K562 (cell line): ENCODE data around the gene CCND3. TPM values are rescaled to one million over a fixed set of nuclear protein-coding genes. Genes with fewer than 3 reads are reported as not detected.

ENCODE experiments used
- ATAC-seq: fragments of 200-7000 bp; cut with Tn5 transposase; 3 replicates; pipeline ENCODE4 v1.9.1; 2020; ENCODE audit warnings: moderate library complexity
- BruUV-seq: library from RNA; stranded (reverse); fragments of 400-500 nt; replicated peaks from 2 replicates; lab custom pipeline; 2021; lab: Mats Ljungman, UMichigan
- CTCF ChIA-PET: fragments of 300-600 bp; formaldehyde crosslinking; extraction: SDS; loops from one replicate; lab custom pipeline; 2021; ENCODE audit warnings: low intra/inter-chr PET ratio; lab: Yijun Ruan, JAX
- POLR2A ChIA-PET: fragments of 300-600, 350-650 bp; sonication (Branson Sonifier 250); formaldehyde crosslinking; extraction: SDS; loops from one replicate; lab custom pipeline; 2021; ENCODE audit warnings: antibody characterized with exemption, inconsistent platforms; lab: Yijun Ruan, JAX
- DNase-seq, 4 experiments: peaks; one replicate each; pipeline versions ENCODE4 v3.0.0 to v3.0.0-alpha.2; 2011 to 2018; ENCODE audit warnings: low spot score in 3 of 4, mixed read lengths in 3 of 4; ENCODE audit errors: extremely low read depth in 1 of 4
- FAIRE-seq: peaks from 2 replicates; lab custom pipeline; 2011; peaks lifted over from hg19 to GRCh38; lab: Jason Lieb, UNC
- H2AFZ ChIP-seq: 2 replicates; pipeline ENCODE4 v1.6.0; 2011; ENCODE audit warnings: low read depth, low read length, control low read depth, inconsistent platforms
- H3K27ac ChIP-seq: fragments of 200-600 bp; 3 replicates; pipeline ENCODE4 v1.8.0; 2011; ENCODE audit warnings: low read depth, mild to moderate bottlenecking, control low read depth, inconsistent platforms, low read length, moderate library complexity, mixed read lengths; ENCODE audit errors: extremely low read depth
- H3K27me3 ChIP-seq, 2 experiments: fragments of 300-600 bp in 1 of 2; 2 replicates in 1 of 2; 3 replicates in 1 of 2; pipeline versions ENCODE4 v1.6.0 to v1.8.0; 2011; ENCODE audit warnings: inconsistent platforms in 2 of 2, low read length in 2 of 2, mild to moderate bottlenecking in 1 of 2, mixed read lengths in 1 of 2, moderate library complexity in 1 of 2; ENCODE audit not compliant: control insufficient read depth in 2 of 2, insufficient read depth in 2 of 2
- H3K36me3 ChIP-seq: fragments of 300-600 bp; 3 replicates; pipeline ENCODE4 v1.8.0; 2011; ENCODE audit warnings: mild to moderate bottlenecking, low read length, inconsistent platforms; ENCODE audit not compliant: control insufficient read depth, insufficient read depth
- H3K4me1 ChIP-seq, 2 experiments: fragments of 200-600 bp in 1 of 2; replicated peaks in 1 of 2; 2 replicates in 1 of 2; 3 replicates in 1 of 2; pipeline versions ENCODE4 v1.5.1 to v1.8.0; 2011; ENCODE audit warnings: inconsistent platforms in 2 of 2, low read length in 2 of 2, mild to moderate bottlenecking in 1 of 2, mixed read lengths in 1 of 2, moderate library complexity in 1 of 2; ENCODE audit not compliant: control insufficient read depth in 2 of 2, insufficient read depth in 2 of 2
- H3K4me2 ChIP-seq: 2 replicates; pipeline ENCODE4 v1.6.1; 2011; ENCODE audit warnings: low read length, control low read depth, inconsistent platforms, mixed read lengths; ENCODE audit not compliant: insufficient read depth
- H3K4me3 ChIP-seq: fragments of 200-600 bp; sonication (generic), shearing (Covaris generic); 2 replicates; pipeline ENCODE4 v1.5.1; 2016; ENCODE audit warnings: control low read depth, inconsistent platforms
- H3K79me2 ChIP-seq: fragments of 200-600 bp; 3 replicates; pipeline ENCODE4 v1.8.0; 2011; ENCODE audit warnings: low read length, inconsistent platforms; ENCODE audit not compliant: control insufficient read depth, insufficient read depth
- H3K9ac ChIP-seq, 2 experiments: 2 replicates each; pipeline versions ENCODE4 v1.6.0 to v1.6.1; 2011; ENCODE audit warnings: low read depth in 2 of 2, low read length in 2 of 2, control low read depth in 1 of 2, inconsistent platforms in 1 of 2, mild to moderate bottlenecking in 1 of 2, mixed read lengths in 1 of 2; ENCODE audit not compliant: insufficient read depth in 1 of 2
- H3K9me1 ChIP-seq: one replicate; pipeline ENCODE4 v1.6.0; 2011; ENCODE audit warnings: inconsistent platforms, mild to moderate bottlenecking, low read length, moderate library complexity; ENCODE audit not compliant: control insufficient read depth, insufficient read depth
- H3K9me3 ChIP-seq: replicated peaks from 2 replicates; pipeline ENCODE4 v1.5.1; 2011; ENCODE audit warnings: low read depth, low read length, inconsistent platforms; ENCODE audit not compliant: control insufficient read depth, insufficient read depth
- H4K20me1 ChIP-seq: replicated peaks from 2 replicates; pipeline ENCODE4 v1.6.1; 2011; ENCODE audit warnings: low read length, inconsistent platforms, mixed read lengths; ENCODE audit not compliant: control insufficient read depth, insufficient read depth
- CEBPB ChIP-seq: fragments of 450-650 bp; IDR thresholded peaks from 2 replicates; pipeline ENCODE4 v1.6.1; 2016; ENCODE audit warnings: missing genetic modification characterization, missing compliant biosample characterization
- CLOCK ChIP-seq: fragments of 250-450 bp; sonication (Bioruptor Pico); IDR thresholded peaks from 2 replicates; pipeline ENCODE4 v1.4.0; 2020; ENCODE audit warnings: mild to moderate bottlenecking, moderate library complexity, borderline replicate concordance
- CREB5 ChIP-seq: fragments of 250-450 bp; sonication (Bioruptor Pico); IDR thresholded peaks from 2 replicates; pipeline ENCODE4 v1.5.0; 2020; ENCODE audit warnings: mild to moderate bottlenecking
- ERF ChIP-seq: fragments of 450-650 bp; formaldehyde crosslinking; IDR thresholded peaks from 2 replicates; pipeline ENCODE4 v1.4.0; 2020; ENCODE audit warnings: mild to moderate bottlenecking, mixed read lengths
- HDAC2 ChIP-seq: fragments of 450-650 bp; IDR thresholded peaks from 2 replicates; pipeline ENCODE4 v1.6.1; 2016; ENCODE audit warnings: mild to moderate bottlenecking
- KAT2B ChIP-seq: IDR thresholded peaks from one replicate; pipeline ENCODE4 v1.6.1; 2012; ENCODE audit warnings: low read depth, mild to moderate bottlenecking, control low read depth, inconsistent platforms, low read length, moderate library complexity
- NFYB ChIP-seq: IDR thresholded peaks from 2 replicates; pipeline ENCODE4 v1.6.1; 2011; ENCODE audit warnings: mild to moderate bottlenecking, moderate library complexity; ENCODE audit not compliant: insufficient read length; ENCODE audit errors: extremely low read depth
- RAD21 ChIP-seq, 2 experiments: fragments of 250-450 bp in 1 of 2; fragments of 450-650 bp in 1 of 2; sonication (Bioruptor Pico) in 1 of 2; formaldehyde crosslinking in 1 of 2; IDR thresholded peaks in 1 of 2; conservative IDR thresholded peaks in 1 of 2; 2 replicates each; pipeline versions ENCODE4 v1.4.0 to v1.8.0; 2020 to 2022; ENCODE audit warnings: mild to moderate bottlenecking in 2 of 2, moderate library complexity in 1 of 2
- SMARCE1 ChIP-seq: fragments of 450-650 bp; IDR thresholded peaks from 2 replicates; pipeline ENCODE4 v1.7.1; 2016; ENCODE audit warnings: mild to moderate bottlenecking
- SRSF7 ChIP-seq: fragments of 200-400 bp; formaldehyde crosslinking; optimal IDR thresholded peaks from 2 replicates; pipeline ENCODE3; 2017; ENCODE audit warnings: mild to moderate bottlenecking, low read depth, low read length
- XRCC4 ChIP-seq: IDR thresholded peaks from one replicate; pipeline ENCODE4 v1.6.1; 2011; ENCODE audit not compliant: insufficient read depth, insufficient read length; ENCODE audit errors: extremely low read depth
- ZBTB1 ChIP-seq: sonication (generic); formaldehyde crosslinking; IDR thresholded peaks from 2 replicates; pipeline ENCODE4 v1.8.1; 2023; ENCODE audit warnings: missing genetic modification reagents, low read depth, mild to moderate bottlenecking, borderline replicate concordance
- ZNF277 ChIP-seq: fragments of 250-450 bp; sonication (Bioruptor Pico); IDR thresholded peaks from 2 replicates; pipeline ENCODE4 v1.8.0; 2022; ENCODE audit warnings: inconsistent platforms, mild to moderate bottlenecking, moderate library complexity, borderline replicate concordance
- ZNF311 ChIP-seq: fragments of 250-450 bp; sonication (Bioruptor Pico); IDR thresholded peaks from 2 replicates; pipeline ENCODE4 v1.4.0; 2020; ENCODE audit warnings: mild to moderate bottlenecking, moderate library complexity
- WGBS: fragments of 100-300 bp; shearing (Covaris generic); methylation state at CpG from one replicate; pipeline ENCODE4 v1.1.6; 2016; ENCODE audit warnings: low coverage, mixed read lengths; ENCODE audit not compliant: insufficient coverage; ENCODE audit errors: missing lambda C conversion rate; 5-methylcytosine and 5-hydroxymethylcytosine counted together
- in situ Hi-C: fragments of 300-500 bp; cut with MboI; formaldehyde crosslinking; loops from 4 replicates; pipeline ENCODE4 v1.15.0; 2018; ENCODE audit warnings: inconsistent platforms, mixed read lengths
- intact Hi-C: fragments of 100-400 bp; cut with micrococcal nuclease; formaldehyde crosslinking; loops from 2 replicates; pipeline ENCODE4 v1.14.2; 2022
- polyA plus RNA-seq, 8 experiments: library from polyadenylated mRNA; depleted of rRNA in 4 of 8; stranded (reverse) in 5 of 8; unstranded in 3 of 8; fragments of >200 nt; fragmentation: Nextera tagmentation in 2 of 8; fragmentation: Illumina TruSeq in 1 of 8; extraction: Ambion mirVana in 2 of 8; extraction: Trizol in 1 of 8; gene quantifications; 2 replicates each; pipeline versions ENCODE4 v1.2.1 to v1.2.3, GENCODE V29; 2011 to 2014; ENCODE audit warnings: inconsistent platforms in 1 of 8, missing spikeins in 1 of 8
- total RNA-seq, 7 experiments: library from RNA; depleted of rRNA in 6 of 7; stranded (reverse); fragments of >200 nt in 6 of 7; fragmentation: Illumina TruSeq in 2 of 7; extraction: Trizol in 2 of 7; gene quantifications; 2 replicates each; pipeline versions ENCODE4 v1.2.1 to v1.2.3, GENCODE V29; 2011 to 2021; ENCODE audit warnings: low replicate concordance in 1 of 7

The CCND3 gene
- total and polyA plus RNA-seq, 9 of the 15 experiments (the other 6 are each of a cell fraction or from before 2014, with no cell fraction given) = 21.5 to 204 (median 97.4) TPM

DNA sequence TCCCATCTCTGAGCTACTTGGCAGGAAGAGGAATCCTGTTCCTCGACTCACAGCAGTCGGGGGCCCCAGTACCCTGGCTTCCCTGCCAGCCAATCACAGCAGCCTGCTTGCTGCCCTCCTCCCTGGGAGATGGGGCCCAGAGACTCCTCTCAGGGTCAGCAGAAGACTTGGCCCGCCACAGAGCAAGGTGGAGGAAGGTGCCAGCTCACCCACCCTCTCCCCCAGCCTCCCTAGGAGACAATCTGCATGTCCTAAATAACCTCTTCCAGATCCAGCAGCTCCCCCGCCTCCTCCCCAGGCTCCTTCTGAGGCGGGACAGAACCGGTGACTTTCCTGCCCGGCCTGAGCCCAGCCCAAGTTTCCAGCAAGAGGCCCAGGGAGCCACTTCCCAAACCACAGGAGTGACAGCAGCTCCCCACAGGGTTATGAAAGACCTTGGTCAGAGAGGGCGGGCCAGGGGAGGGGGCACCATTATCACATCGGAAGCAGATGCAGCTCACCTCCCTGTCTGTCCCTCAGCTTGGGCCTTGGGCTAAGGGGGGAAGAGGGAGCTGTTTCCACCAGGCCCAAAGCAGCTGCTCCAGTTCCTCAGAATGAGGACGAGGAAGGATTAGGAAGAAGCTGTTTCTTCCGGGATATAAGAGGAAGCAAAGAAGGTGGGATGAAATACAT, 2.3 kb downstream of the CCND3 start:
- no peaks in the 10 kb centered on the region for H3K27me3 ChIP-seq
- H3K9ac ChIP-seq = peak overlapping the region; percentile 46 to 84
- ChIA-PET POLR2A (interaction anchor here (0.6 to 13.7 kb wide), 23 partner anchors 11 to 1084 kb away, joined by 3 to 166 read pairs (median 4); partner anchors contain the start of genes BYSL, MED20 and TAF8), CTCF (interaction anchor here (0.6 to 1.2 kb wide), 4 partner anchors 90 to 138 kb away, joined by 3 to 7 read pairs (median 4); no protein-coding TSS in a partner anchor)
- intact Hi-C loops (loop anchor here (1.0 to 10.0 kb wide), 4 partner anchors 28 to 278 kb away; partner anchors contain the start of genes GUCA1B and MRPS10), in situ Hi-C loops (loop anchor here (5.0 kb wide), 1 partner anchor 103 kb away; no protein-coding TSS in a partner anchor)
- H3K27ac ChIP-seq = peak overlapping the region; percentile 72
- ATAC-seq = peak; percentile 58
- BruUV-seq = no TSS peak
- H3K4me1 ChIP-seq = peaks cover 58 to 69% of the 10 kb centered on the region in 2 experiments
- peak; percentile 92 for FAIRE-seq
- peaks cover 18% of the 10 kb centered on the region for H4K20me1 ChIP-seq
- no peaks in the 10 kb centered on the region for H3K9me3 ChIP-seq
- no peak overlapping the region for H2AFZ ChIP-seq
- peak overlapping the region; percentile 90 for H3K4me2 ChIP-seq
- peaks cover 81% of the 10 kb centered on the region for H3K79me2 ChIP-seq
- H3K9me1 ChIP-seq = no peaks in the 10 kb centered on the region
- H3K36me3 ChIP-seq = peaks cover 58% of the 10 kb centered on the region
- DNase-seq = peak; percentile 51 to 96 (median 71)
- 6% methylated on average over 11 of the region's 11 CpGs for WGBS
- peak overlapping the region; percentile 81 for H3K4me3 ChIP-seq
- TF ChIP-seq SRSF7 (no peak), CEBPB (tag) (peak; percentile 97), XRCC4 (no peak), CREB5 (CRISPR knock-in tag) (no peak), RAD21 (CRISPR knock-in tag; conservative IDR thresholded peaks at IDR 0.05 in 1 of 2, IDR thresholded peaks at IDR 0.05 in 1 of 2) (peak in 1 of 2 experiments; percentile 32; a peak in 3 of 4 replicates), NFYB (peak; percentile 51), SMARCE1 (peak; percentile 66; the same call in 1 of the 2 replicates), CLOCK (CRISPR knock-in tag) (no peak), HDAC2 (no peak; the same call in 1 of the 2 replicates), ZNF311 (CRISPR knock-in tag) (0 out of 2 replicates have a peak, but pooled peaks have one; percentile 12), ZBTB1 (CRISPR knock-in tag) (0 out of 2 replicates have a peak, but pooled peaks have one; percentile 37), ZNF277 (CRISPR knock-in tag) (no peak), ERF (CRISPR knock-in tag) (no peak), KAT2B (no peak)
